HG02852 (cell line): ENCODE measurements around the gene NKD1.
A peak's percentile ranks its signal among the peaks of the same experiment; 100 is the strongest.

Experiments
- ATAC-seq: cut with Tn5 transposase; IDR thresholded peaks from one replicate; pipeline ENCODE4 v1.9.1; 2021; ENCODE audit warnings: mild to moderate bottlenecking, moderate library complexity; ENCODE audit not compliant: unreplicated experiment

The NKD1 gene

GRCh38 chr16:50665128-50665878 lies 117.1 kb downstream of the NKD1 start:
- ATAC-seq = peak; percentile 47

GRCh38 chr16:50666658-50667496 lies 118.7 kb downstream of the NKD1 start:
- ATAC-seq = peak; percentile 93

GRCh38 chr16:50667497-50668367 lies 119.5 kb downstream of the NKD1 start:
- no peak for ATAC-seq

GRCh38 chr16:50668368-50669008 lies 120.3 kb downstream of the NKD1 start:
- no peak for ATAC-seq

DNA sequence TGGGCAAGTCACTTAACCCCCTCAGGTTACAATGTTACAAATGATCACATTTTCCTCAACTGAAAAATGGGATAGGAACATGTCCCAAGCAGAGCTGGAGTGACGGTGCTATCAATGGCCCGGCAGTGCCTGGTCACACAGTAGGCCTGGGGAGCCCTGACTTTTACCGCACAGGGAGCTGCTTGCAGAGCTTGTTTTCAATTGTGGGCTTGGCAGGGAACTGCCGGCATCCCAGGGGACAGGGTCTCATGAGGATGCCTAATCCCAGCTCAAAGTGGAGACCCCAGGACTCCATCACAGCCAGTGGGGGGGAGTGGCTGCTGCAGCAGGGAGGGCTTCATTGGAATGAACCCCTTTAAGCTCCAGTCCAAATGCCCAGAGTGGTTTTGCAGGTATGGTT lies 121.5 kb downstream of the NKD1 start:
- no peak for ATAC-seq

DNA sequence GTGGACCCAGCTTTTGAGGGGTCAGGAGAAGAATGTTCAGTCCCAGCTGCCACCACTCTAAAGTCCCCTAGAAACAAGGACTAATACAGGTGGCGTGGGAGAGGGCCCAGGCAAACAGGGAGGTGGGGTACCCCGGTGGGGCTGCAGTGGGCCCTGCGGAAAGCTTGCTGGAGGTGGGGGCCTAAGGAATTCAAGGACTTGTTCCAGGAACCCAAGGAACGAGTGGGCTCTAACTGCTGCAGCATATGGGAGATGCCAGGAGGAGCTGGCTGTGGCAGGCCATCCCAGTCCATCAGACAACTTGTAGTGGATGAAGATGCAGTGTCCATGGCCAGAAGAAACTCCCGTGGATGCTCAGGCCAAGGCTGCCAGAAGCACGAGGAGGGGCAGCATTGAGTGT lies 122.3 kb downstream of the NKD1 start:
- ATAC-seq = no peak

- ATAC-seq = no peak
Measured at GRCh38 chr16:50671644-50672260, 123.6 kb downstream of the NKD1 start.

DNA sequence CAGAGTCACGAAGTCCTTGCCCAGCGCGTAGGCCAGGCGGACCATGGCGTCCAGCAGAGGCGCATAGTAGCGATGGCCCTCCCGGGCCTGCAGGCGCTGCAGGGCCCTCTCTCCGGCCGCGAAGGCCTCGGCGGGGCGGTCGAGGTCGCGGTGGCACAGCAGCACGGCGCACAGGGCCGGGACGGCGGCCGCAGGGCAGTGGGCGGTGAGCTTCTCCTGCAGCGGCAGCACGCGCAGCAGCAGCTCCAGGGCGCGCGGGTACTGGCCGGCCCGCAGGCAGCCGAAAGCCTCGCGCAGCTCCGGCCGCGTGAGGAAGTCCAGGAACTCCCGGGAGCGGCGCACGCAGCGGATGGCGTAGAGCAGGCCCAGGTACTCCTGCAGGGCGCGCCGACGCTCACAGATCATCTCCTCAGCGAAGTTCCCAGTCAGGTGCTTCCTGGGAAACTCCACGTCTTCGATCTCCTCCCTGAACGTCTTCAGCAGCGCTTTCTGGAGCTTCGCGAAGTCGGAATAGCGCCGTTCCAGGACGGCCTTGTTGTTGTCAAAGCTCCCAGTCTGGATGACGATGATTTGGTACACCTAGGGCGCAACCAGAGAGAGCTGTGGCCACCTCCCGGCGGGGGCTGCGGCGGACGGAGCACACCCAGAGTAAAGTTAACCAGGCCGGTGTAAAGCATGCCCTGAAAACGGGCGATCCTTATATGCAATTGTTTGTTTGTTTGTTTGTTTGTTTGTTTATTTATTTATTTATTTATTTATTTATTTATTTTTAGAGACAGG lies 125.5 kb downstream of the NKD1 start:
- ATAC-seq = no peak

GRCh38 chr16:50674831-50675230 lies 126.6 kb downstream of the NKD1 start:
- ATAC-seq = no peak

- ATAC-seq = no peak
Measured at GRCh38 chr16:50675686-50676610, 127.8 kb downstream of the NKD1 start.

GRCh38 chr16:50676684-50677225 lies 128.6 kb downstream of the NKD1 start:
- ATAC-seq = no peak

GRCh38 chr16:50677351-50677750 lies 129.2 kb downstream of the NKD1 start:
- no peak for ATAC-seq

GRCh38 chr16:50678531-50678930 lies 130.3 kb downstream of the NKD1 start:
- no peak for ATAC-seq

DNA sequence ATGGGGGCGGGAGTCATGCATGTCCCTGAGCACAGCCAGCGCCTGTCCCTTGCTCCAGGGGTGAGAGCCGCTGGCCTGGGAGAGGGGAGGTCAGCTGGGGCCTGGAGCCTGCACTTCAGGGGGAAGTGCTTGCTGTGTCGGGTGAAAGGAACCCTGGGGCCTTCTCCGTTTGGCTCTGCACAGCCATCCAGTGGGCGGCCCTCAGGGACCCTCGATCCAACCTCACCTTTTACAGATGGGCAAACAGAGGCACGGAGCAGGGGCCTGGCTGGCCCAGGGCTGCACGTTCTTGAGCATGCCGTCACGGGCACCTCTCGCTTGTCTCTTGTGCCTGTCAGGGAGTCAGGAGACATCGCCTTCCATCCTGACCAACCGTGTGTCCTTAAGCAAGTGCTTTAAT lies 131.1 kb downstream of the NKD1 start:
- no peak for ATAC-seq

- no peak for ATAC-seq
Measured at GRCh38 chr16:50679676-50680555, 131.7 kb downstream of the NKD1 start.

DNA sequence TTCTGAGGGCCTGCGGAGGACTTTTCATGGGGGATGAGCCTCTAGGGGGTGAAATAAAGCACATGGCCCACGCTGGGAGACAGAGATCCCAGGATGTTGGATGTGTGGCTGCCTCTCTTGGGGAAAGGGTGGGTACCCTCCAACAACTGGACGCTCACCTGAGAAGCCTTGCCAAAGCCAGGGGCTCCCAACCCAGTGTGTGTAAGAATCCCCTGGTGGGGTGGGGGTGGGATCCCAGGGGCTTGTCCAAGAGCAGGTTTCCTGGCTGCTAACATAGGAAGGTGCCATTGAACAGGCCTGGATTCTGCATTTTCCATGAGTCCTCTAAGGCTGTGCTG lies 132.3 kb downstream of the NKD1 start:
- ATAC-seq = no peak
